Retinal pigment epithelial cell (primary cell): ENCODE data around the gene GRIN1.

ENCODE experiments used
- DNase-seq: peaks from one replicate; pipeline ENCODE4 v3.0.0-alpha.2; 2010; ENCODE audit warnings: low read depth
- H3K4me3 ChIP-seq: 2 replicates; pipeline ENCODE4 v1.5.1; 2011; ENCODE audit warnings: mild to moderate bottlenecking, low read length, control low read depth, moderate library complexity
- TF ChIP-seq, protein P1 (sequence below): conservative IDR thresholded peaks from 2 replicates; pipeline ENCODE4 v1.5.1; 2011; ENCODE audit warnings: low read depth, low read length, control low read depth, inconsistent platforms

GRIN1 gene

DNA sequence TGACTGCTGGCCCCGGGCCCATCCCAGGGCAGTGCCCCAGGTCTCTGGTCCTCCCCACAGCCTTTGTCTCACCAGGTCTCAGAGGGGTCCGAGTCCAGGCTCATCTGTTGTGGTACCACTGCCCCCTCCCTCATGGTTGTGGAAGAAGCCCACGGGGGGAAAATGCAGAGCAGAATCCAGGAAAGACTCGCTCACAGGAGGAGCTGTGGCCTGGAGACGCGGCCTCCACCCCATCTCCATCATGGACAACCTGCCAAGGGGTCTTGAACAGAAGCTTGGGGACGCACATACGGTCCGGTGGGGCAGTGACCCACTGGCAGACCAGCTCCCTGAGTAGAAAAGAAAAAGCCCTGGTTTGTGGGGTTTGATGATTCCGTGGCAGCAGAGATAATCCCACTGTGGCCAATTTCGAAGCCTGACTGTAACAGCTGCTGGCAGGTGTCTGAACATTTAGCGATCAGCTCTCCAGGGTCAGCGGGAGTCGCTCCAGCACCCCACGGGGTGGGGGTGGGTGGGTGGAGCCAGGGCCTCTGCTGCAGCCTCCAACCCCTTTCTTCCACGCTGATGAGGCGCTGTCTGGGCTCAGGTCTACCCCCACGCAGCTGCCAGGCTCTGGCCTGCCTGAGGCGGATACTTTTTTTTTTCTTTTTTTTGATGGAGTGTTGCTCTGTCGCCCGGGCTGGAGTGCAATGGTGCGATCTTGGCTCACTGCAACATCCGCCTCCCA is 1.9 kb upstream of the GRIN1 start:
- no peak overlapping the region for H3K4me3 ChIP-seq
- no peak for DNase-seq
- TF ChIP-seq, protein P1, sequence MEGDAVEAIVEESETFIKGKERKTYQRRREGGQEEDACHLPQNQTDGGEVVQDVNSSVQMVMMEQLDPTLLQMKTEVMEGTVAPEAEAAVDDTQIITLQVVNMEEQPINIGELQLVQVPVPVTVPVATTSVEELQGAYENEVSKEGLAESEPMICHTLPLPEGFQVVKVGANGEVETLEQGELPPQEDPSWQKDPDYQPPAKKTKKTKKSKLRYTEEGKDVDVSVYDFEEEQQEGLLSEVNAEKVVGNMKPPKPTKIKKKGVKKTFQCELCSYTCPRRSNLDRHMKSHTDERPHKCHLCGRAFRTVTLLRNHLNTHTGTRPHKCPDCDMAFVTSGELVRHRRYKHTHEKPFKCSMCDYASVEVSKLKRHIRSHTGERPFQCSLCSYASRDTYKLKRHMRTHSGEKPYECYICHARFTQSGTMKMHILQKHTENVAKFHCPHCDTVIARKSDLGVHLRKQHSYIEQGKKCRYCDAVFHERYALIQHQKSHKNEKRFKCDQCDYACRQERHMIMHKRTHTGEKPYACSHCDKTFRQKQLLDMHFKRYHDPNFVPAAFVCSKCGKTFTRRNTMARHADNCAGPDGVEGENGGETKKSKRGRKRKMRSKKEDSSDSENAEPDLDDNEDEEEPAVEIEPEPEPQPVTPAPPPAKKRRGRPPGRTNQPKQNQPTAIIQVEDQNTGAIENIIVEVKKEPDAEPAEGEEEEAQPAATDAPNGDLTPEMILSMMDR = no peak

GRCh38 chr9:137138058-137138721 is 764 bp upstream of the GRIN1 start:
- H3K4me3 ChIP-seq = no peak overlapping the region
- TF ChIP-seq, protein P1 = no peak
- DNase-seq = no peak

DNA sequence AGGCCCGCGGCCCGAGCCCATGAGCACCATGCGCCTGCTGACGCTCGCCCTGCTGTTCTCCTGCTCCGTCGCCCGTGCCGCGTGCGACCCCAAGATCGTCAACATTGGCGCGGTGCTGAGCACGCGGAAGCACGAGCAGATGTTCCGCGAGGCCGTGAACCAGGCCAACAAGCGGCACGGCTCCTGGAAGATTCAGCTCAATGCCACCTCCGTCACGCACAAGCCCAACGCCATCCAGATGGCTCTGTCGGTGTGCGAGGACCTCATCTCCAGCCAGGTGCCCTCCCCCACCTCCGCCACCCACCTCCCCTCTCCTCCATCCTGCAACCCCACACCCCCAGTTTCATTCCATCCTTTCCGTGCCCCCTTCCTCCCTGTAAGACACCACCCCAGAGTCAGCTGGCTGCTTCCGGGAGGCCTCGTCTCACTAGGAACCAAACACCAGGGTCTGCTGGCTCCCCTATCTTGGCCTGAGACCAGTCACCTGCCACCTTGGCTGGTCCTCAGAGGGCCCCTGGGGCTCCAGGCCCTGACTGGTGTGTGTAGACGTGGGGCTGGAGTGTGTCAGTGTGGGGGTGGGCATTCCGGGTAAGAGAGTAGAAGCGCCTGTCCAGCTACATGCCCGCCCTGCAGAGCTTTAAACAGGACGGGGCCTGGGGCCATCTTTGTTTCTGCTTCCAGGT is 655 bp downstream of the GRIN1 start:
- TF ChIP-seq, protein P1 = no peak
- no peak overlapping the region for H3K4me3 ChIP-seq
- no peak for DNase-seq

DNA sequence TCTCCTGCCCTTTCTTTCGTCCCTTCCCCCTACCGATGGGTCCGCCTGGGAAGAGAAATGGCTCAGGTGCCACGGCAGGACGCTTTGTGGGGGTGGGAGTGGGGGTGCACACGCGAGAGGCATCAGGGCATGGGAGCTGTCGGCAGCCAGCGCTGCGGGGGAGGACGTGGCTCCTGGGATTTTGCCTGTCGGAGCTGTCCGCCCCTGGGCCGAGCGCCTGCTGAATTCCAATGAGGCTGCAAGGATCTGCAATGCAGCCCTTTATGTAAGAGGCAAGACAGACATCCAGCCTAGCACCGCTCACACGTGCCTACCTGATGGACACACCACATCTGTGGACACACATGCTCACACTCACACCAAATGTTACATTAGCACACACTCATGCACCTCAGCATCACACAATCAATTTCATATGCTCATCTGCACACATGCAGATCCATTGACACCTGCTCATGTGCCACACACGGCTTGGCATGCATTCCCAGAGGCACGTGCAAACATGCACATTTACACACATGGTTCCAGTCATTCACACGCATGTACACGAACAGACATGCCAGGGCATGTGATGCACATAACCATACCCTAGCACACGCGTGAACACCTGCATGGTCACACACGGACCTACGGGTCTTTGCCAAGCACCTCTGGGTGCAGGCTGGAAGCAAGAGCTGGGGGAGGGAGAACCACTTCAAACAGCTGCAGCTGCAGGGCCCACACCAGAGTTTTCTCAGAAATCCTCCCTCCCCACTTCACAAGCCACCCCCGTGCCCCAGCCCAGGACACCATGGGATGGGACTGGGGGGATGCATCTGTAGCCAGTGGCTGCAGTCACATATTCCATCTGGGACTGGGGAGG is 1.4 kb downstream of the GRIN1 start:
- no peak overlapping the region for H3K4me3 ChIP-seq
- DNase-seq = no peak
- TF ChIP-seq, protein P1 = no peak

- H3K4me3 ChIP-seq = no peak overlapping the region
- TF ChIP-seq, protein P1 = no peak
Measured at GRCh38 chr9:137141050-137141810, 2.3 kb downstream of the GRIN1 start.

More at GRCh38 chr9:137141050-137141810, 2.3 kb downstream of the GRIN1 start:
- no peak for DNase-seq
